Measurements from ENCODE around the gene PLXDC2.

The PLXDC2 gene

DNA sequence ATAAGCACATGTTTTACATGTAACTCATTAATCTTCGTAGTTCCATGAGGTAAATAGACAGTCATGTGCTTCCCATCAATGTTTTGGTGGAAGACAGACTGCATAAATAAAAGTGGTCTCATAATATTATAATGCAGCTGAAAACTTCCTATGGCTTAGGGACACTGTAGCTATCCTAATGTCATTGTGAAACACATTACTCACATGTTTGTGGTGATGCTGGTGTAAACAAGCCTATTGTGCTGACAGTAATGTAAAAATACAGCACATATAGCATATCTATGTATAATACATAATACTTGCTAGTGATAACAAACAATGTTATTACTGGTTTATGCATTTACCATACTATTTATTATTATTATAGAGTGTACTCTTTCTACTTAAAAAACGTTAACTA lies 37.2 kb upstream of the PLXDC2 start:
- Histone ChIP-seq H3K4me3 (no peak overlapping the region), H3K4me1 (no peaks in the 10 kb centered on the region), H3K9me3 (no peaks in the 10 kb centered on the region), H3K27me3 (no peaks in the 10 kb centered on the region), H3K36me3 (no peaks in the 10 kb centered on the region), H3K27ac (no peak overlapping the region)
- intact Hi-C loops (cut with DNase I; ENCODE audit: low total_unique reads), result no loop called here
- TF ChIP-seq, protein P1, sequence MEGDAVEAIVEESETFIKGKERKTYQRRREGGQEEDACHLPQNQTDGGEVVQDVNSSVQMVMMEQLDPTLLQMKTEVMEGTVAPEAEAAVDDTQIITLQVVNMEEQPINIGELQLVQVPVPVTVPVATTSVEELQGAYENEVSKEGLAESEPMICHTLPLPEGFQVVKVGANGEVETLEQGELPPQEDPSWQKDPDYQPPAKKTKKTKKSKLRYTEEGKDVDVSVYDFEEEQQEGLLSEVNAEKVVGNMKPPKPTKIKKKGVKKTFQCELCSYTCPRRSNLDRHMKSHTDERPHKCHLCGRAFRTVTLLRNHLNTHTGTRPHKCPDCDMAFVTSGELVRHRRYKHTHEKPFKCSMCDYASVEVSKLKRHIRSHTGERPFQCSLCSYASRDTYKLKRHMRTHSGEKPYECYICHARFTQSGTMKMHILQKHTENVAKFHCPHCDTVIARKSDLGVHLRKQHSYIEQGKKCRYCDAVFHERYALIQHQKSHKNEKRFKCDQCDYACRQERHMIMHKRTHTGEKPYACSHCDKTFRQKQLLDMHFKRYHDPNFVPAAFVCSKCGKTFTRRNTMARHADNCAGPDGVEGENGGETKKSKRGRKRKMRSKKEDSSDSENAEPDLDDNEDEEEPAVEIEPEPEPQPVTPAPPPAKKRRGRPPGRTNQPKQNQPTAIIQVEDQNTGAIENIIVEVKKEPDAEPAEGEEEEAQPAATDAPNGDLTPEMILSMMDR (IDR thresholded peaks at IDR 0.05), result no peak
- DNase-seq, result no peak

DNA sequence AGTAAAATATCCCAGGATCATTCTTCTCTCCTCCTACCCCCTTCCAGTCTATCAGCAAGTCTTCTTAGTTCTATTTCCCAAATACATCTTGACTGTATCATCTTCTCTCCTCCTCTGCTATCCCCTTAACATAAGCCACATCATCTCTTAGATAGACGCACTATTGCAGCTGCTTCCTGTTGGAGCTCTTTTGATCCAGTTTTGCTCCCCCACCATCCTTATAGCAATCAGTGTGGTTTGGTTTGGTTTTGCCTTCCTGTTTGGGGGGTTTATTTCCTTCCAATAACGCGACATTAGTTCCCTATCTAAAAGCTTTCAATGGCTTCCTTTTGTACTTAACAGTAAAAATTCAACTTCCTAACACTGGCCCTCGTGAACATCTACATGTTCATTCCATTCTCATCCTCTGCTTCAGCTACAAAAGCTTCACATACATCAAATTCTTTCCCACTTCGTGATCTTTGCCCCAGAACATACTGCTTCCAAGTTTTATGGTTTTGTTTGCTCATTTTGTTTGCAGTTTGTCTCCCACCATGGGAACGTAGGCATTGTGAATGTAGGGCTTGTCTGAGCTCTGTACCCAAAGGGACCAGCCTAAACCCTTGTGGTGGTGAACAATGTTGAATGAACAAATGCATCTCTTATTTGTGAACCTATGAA lies 33.7 kb upstream of the PLXDC2 start:
- TF ChIP-seq, protein P1 (IDR thresholded peaks at IDR 0.05), result no peak
- DNase-seq, result no peak
- intact Hi-C loops (cut with DNase I; ENCODE audit: low total_unique reads), result no loop called here
- Histone ChIP-seq H3K4me3 (no peak overlapping the region), H3K27me3 (no peaks in the 10 kb centered on the region), H3K27ac (no peak overlapping the region), H3K36me3 (no peaks in the 10 kb centered on the region), H3K9me3 (no peaks in the 10 kb centered on the region), H3K4me1 (no peaks in the 10 kb centered on the region)

DNA sequence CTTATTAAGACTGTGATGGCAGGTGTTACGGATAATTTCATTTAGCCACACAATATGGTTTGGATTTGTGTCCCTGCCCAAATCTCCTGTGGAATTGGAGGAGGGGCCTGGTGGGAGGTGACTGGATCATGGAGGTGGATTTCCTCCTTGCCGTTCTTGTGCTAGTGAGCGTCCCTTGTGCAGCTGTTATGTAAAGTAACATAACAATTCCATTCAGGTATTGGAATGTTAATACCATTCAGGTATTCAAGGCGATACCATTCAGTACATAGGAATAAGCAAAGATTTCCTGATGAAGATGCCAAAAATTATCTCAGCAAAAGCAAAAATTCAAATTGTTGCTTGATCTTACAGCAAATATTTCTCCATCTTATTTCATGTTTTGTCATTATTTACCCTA lies 32.5 kb upstream of the PLXDC2 start:
- TF ChIP-seq, protein P1 (IDR thresholded peaks at IDR 0.05), result no peak
- Histone ChIP-seq H3K27ac (no peak overlapping the region), H3K4me3 (no peak overlapping the region), H3K9me3 (no peaks in the 10 kb centered on the region), H3K36me3 (no peaks in the 10 kb centered on the region), H3K4me1 (no peaks in the 10 kb centered on the region), H3K27me3 (no peaks in the 10 kb centered on the region)
- intact Hi-C loops (cut with DNase I; ENCODE audit: low total_unique reads), result no loop called here
- no peak for DNase-seq

DNA sequence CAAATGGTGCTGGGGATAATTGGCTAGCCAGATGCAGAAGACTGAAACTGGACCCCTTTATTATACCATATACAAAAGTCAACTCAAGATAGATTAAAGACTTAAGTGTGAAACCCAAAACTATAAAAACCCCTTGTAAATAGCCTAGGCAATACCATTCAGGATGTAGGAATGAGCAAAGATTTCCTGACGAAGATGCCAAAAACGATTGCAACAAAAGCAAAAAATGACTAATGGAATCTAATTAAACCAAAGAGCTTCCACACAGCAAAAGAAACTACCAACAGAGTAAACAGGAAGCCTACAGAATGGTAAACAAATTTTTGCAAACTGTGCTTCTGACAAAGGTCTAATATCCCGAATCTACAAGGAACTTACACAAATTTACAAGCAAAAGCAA lies 30.9 kb upstream of the PLXDC2 start:
- intact Hi-C loops (cut with DNase I; ENCODE audit: low total_unique reads), result loop anchor here (5.0 kb wide), 1 partner anchor 373 kb away; no protein-coding TSS in a partner anchor

DNA sequence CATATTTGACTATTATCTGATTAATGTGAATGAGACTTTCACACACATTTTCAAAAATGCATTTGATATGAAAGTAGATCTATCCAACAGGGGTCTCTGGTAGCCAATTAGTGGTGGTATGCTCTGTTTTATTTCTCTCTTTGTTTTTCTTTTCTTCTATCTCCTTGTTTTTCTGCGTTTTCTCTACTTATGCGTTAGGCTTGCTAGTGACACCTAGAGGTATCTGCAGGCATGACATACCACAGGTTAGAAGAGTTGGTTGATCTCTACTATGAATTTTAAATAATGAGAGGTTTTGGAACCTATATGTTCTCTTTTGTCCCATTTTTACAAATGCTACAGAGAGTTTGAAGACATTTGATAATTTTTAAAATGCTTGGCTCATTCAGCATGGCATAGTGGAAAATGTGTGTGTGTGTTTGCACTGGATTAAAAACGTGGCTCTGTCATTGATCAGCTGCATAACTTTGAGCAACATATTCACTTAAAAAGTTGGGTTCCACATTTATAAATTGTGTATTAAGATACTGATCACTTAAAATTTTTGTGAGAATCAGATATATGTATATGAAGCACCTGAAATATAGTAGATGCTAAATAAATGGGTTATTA lies 28.1 kb upstream of the PLXDC2 start:
- Histone ChIP-seq H3K4me3 (no peak overlapping the region), H3K27me3 (no peaks in the 10 kb centered on the region), H3K36me3 (no peaks in the 10 kb centered on the region), H3K9me3 (no peaks in the 10 kb centered on the region), H3K4me1 (no peaks in the 10 kb centered on the region), H3K27ac (no peak overlapping the region)
- intact Hi-C loops (cut with DNase I; ENCODE audit: low total_unique reads), result loop anchor here (5.0 kb wide), 1 partner anchor 376 kb away; no protein-coding TSS in a partner anchor
- peak in 1 of 2 donors; percentile 47 for DNase-seq
- TF ChIP-seq, protein P1 (IDR thresholded peaks at IDR 0.05), result peak; percentile 77 to 86

More for the DNA sequence above, 30.9 kb upstream of the PLXDC2 start:
- no peak for DNase-seq
- H3K27ac ChIP-seq, result no peak overlapping the region
- no peak overlapping the region for H3K4me3 ChIP-seq
- H3K27me3 ChIP-seq, result no peaks in the 10 kb centered on the region
- H3K4me1 ChIP-seq, result no peaks in the 10 kb centered on the region
- TF ChIP-seq, protein P1 (IDR thresholded peaks at IDR 0.05), result no peak
- H3K9me3 ChIP-seq, result no peaks in the 10 kb centered on the region
- H3K36me3 ChIP-seq, result no peaks in the 10 kb centered on the region

Data from tibial artery (tissue), 4 donors.